Measurements from ENCODE around the gene DUSP22.

Gene DUSP22

GRCh38 chr6:297571-298232 is 5.4 kb downstream of the DUSP22 start:
- DNase-seq: no peak

DNA sequence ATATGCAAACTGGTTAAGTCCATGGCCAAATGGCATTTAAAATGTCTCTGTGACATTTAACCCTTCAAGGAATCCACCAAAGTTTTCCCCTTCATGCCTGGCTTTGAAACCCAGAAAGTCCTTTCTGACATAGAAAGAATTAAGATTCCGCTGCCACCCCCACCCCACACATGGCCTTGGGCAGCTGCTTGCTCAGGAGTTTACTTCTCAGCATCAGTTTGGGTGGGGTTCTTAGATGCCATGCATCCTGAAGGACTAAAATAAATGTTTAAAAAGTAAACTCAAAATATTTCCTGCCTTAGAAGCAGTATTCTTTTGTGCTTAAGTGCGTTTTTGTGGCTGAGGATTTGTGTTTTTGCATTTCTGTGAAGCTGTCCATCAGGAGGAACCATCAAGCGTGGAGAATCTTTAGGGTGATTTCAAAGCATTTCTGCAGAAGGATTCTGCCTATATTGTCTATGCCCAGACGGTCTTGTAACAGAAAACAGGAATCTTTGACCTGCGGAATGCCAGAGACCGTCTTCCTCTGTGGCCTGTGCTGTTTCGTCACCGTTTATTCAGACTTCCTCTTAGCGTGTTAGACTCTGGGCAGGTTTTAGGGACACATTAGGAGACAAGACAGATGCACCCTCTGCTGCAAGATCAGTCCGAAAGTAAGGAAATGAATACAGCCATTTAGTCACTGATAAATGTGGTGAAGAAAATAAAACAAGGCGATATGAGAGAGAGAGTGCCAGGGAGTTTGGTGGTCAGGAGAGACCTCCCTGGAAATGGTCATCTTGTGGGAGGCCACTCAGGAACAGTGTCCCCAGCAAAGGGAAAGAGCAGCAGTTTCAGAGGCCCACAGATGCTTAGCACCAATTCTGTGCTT is 6.2 kb downstream of the DUSP22 start:
- no peak for DNase-seq

- no peak for DNase-seq
Observed at GRCh38 chr6:299104-299980, 7.1 kb downstream of the DUSP22 start.

DNA sequence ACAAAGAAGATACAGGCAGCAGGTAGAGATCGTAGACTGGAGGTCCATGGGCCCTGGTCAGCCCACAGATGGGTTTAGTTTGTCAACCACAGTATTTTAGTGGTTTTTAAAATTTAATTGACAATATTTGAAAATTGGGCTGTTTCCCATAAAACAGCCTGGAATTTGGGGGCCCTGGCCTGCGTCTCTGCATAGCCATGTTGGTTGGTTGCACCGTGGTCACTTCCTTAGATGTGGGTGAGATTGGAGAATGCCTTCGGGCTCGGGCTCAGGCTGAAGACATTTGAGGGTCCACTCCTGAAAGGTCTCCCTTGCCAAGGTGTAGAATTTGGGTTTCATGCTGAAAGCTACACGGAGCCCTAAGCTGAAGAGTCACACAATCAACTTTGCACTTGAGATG is 7.7 kb downstream of the DUSP22 start:
- no peak for DNase-seq

- DNase-seq: no peak
Observed at GRCh38 chr6:300494-301198, 8.4 kb downstream of the DUSP22 start.

GRCh38 chr6:301526-301925 is 9.2 kb downstream of the DUSP22 start:
- no peak for DNase-seq

DNA sequence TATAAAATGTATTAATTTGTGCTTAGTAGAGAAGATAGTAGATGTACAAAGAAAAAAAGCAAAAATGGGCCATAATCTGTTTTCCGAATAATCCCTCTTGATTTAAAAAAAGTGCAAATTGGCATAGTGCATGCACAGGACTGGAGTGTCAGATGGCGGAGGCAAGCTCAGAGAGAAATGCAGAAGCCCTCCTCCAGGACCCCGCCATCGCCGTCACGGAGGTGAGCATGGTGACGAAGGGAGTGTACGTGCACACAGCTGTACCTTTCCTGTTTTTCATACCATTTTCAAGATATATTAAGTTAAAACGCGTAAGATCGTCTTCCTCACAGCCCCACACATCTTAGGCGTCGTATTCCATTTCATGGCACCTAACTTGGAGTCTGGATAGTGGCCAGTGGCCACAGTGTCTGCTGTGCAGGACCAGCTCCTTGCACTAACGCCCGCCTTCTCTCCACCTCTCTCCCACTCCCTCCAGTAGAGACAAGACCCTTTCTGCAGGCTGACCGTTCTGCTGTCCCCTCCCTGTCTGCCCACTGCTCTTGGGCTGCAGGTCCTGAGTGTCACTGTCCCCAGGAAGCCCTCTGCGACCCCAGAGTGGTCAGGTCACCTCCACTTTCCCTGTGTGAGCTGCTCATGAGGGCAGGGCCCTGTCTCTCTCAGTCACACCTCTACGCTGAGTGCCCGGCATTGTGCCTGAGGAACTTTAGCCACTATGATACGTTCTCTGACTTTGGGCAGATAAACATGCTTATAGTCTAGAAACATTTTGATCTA is 9.8 kb downstream of the DUSP22 start:
- no peak for DNase-seq

GRCh38 chr6:302760-303159 is 10.5 kb downstream of the DUSP22 start:
- no peak for DNase-seq

GRCh38 chr6:303263-303662 is 11.0 kb downstream of the DUSP22 start:
- DNase-seq: no peak

DNA sequence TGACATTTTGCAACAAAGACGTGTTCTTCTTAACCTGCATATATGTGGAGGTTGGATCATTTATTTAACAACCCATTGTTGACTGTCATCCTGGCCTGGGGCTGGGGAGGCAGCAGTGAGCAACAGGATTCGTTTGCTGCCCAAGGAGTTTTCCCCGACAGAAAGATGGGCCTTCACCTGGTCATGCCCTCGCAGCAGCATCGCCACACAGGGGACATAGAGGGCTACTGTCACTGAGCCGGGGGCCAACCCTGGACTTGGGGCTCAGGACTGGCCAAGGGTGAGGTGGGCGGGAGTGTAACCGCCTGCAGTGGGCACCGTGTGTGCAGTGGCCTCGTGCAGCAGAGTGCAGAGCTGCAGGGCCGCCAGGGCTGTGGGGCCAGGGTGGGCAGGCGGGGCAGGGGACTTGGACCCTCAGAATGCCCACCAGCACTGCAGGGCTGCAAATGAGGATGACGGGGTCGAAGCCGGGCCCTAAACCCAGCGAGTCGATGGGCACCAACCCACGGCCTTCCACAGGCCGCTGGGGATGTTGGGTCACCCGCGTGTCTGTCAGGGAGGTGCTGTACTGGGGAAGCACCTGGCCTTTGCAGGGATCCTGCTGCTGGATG is 11.8 kb downstream of the DUSP22 start:
- DNase-seq: no peak

DNA sequence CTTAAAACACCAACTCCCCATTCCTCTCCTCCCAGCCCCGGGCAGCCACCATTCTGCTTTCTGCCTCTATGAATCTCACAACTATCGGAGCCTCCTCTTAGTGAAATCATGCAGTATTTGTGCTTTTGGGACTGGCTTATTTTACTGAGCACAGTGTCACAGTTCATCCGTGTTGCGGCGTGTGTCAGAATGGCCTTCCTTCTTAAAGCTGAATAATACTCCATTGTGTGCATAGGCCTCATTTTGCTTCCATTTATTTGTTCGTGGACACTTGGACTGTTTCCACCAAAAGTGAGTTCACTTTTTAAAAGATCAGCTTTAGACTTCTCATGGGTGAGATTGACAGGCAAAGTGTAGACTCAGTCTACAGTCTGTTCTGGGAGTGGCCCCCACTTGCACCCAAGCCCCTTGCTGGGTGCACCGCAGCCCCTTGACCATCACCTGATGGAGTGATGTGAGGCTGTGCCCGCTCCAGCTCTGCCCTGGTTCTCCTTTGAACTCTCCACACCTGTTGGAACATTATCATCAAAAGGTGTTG is 12.6 kb downstream of the DUSP22 start:
- DNase-seq: no peak

GRCh38 chr6:305371-306206 is 13.3 kb downstream of the DUSP22 start:
- no peak for DNase-seq

GRCh38 chr6:306641-307061 is 14.4 kb downstream of the DUSP22 start:
- no peak for DNase-seq

- no peak for DNase-seq
Observed at GRCh38 chr6:307065-307814, 15.0 kb downstream of the DUSP22 start.

- DNase-seq: no peak
Observed at GRCh38 chr6:307874-308273, 15.6 kb downstream of the DUSP22 start.

- no peak for DNase-seq
Observed at GRCh38 chr6:308307-308706, 16.0 kb downstream of the DUSP22 start.

DNA sequence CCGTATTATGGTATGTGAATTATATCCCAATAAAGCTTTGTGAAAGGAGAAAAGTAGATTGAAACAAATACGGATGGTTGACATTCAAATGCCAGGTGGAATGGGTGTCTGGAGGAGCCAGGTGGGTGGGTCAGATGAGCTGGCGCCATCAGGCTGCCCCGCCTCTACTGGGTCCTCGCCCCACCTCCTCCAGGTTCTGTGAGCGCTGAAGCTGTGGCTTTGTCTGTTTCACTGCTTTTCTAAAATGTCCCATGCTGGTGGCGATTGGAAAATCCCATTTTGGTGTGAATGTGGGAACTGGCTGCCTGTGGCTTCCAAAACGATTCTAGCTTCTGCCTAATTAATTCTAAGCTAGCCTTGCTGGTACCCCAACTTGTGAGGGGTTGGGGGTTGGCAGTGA is 16.5 kb downstream of the DUSP22 start:
- DNase-seq: no peak

GRCh38 chr6:309947-310346 is 17.7 kb downstream of the DUSP22 start:
- no peak for DNase-seq

- DNase-seq: no peak
Observed at GRCh38 chr6:310671-311070, 18.4 kb downstream of the DUSP22 start.
